Right cardiac atrium (tissue), 5 donors: Measurements from ENCODE around the gene MEIS2. TPM values are rescaled to one million over a fixed set of nuclear protein-coding genes. Genes with fewer than 3 reads are reported as not detected.

Experiments used
- ATAC-seq, 2 donors: fragments of 200-7000 bp; cut with Tn5 transposase; one replicate each; pipeline versions ENCODE4 v1.8.0 to v1.9.1; 2020; ENCODE audit warnings: moderate library complexity in 2 of 2, mild to moderate bottlenecking in 1 of 2
- DNase-seq, 3 donors: peaks; one replicate each; pipeline ENCODE4 v3.0.0-alpha.2; 2020
- H3K27ac ChIP-seq: one replicate; pipeline ENCODE4 v1.5.1; 2013; ENCODE audit warnings: mild to moderate bottlenecking, low read length, control low read depth, moderate library complexity
- H3K27me3 ChIP-seq: one replicate; pipeline ENCODE4 v1.6.1; 2013; ENCODE audit not compliant: control insufficient read depth, insufficient read depth
- H3K4me1 ChIP-seq: one replicate; pipeline ENCODE4 v1.6.1; 2013; ENCODE audit warnings: low read length; ENCODE audit not compliant: control insufficient read depth, insufficient read depth
- H3K4me3 ChIP-seq: one replicate; pipeline ENCODE4 v1.5.1; 2013; ENCODE audit warnings: low read length, control low read depth
- H3K9me3 ChIP-seq: one replicate; pipeline ENCODE4 v1.6.1; 2013; ENCODE audit warnings: low read length; ENCODE audit not compliant: control insufficient read depth
- WGBS: extraction: QIAGEN DNeasy Blood & Tissue Kit; methylation state at CpG from one replicate; pipeline ENCODE4 v1.1.7; 2013; 5-methylcytosine and 5-hydroxymethylcytosine counted together
- intact Hi-C, 4 donors: fragments of 100-400 bp; cut with DNase I; formaldehyde crosslinking; loops; one replicate each; pipeline versions ENCODE4 v1.11.0 to v1.14.0; 2022 to 2023
- polyA plus RNA-seq: library from polyadenylated mRNA; stranded (reverse); fragments of 200-250 nt; gene quantifications from one replicate; pipeline ENCODE4 v1.2.3, GENCODE V29; 2013
- total RNA-seq, 4 donors: library from RNA; stranded (reverse); fragmentation: NEBNext Ultra II Directional; extraction: Animal tissue kit (Norgen Biotek cat#: 25700); gene quantifications; one replicate each; pipeline ENCODE4 v1.2.1, GENCODE V29; 2021
- donor health status: healthy with polysubstance abuse.
- donor health status: DM: no; HTN: yes; CAD: no.
- donor health status: DM: no; HTN: no; CAD: no.
- donor health status: DM: no; HTN: yes; CAD: no; lungs with severe emphysema.
- donor health status: DM: yes; HTN: yes; CAD: no.

Gene MEIS2
- total and polyA plus RNA-seq, 5 donors = 14.8 to 33.4 (median 29.6) TPM

- Histone ChIP-seq H3K9me3 (no peaks in the 10 kb centered on the region), H3K27ac (peak overlapping the region; percentile 87), H3K4me1 (no peaks in the 10 kb centered on the region), H3K27me3 (no peaks in the 10 kb centered on the region), H3K4me3 (peak overlapping the region; percentile 39)
- intact Hi-C loops = loop anchor here in 2 of 4 donors (10.0 kb wide), 2 partner anchors 75 to 95 kb away; no protein-coding TSS in a partner anchor
- DNase-seq = no peak
- ATAC-seq = peak; percentile 60
- 26% methylated on average over 18 of the region's 18 CpGs for WGBS
Measured at GRCh38 chr15:37019479-37020433, 80.6 kb downstream of the MEIS2 start.

DNA sequence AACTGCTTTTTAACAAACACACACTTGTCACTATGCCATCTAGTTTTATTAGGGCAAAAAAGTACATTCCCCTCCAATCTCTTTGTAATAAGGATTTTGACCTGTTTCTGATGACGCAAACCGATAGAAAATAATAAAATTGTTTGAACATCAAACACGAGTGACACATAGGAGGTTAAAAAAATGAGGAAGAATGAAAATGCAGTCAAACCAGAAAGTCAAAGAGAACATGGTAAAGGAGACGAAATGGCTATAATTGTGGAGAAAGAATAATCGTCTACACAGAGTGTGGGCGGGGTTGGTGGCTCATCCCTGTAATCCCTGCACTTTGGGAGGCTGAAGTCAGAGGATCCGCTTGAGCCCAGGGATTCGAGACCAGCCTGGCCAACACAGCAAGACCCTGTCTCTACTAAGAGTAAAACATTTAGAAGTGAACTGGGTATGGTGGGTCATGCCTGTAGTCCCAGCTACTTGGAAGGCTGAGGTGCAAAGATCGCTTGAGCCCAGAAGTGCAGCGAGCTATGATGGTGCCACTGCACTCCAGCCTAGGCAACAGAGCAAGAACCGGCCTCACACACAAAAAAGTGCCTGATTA is 83.2 kb downstream of the MEIS2 start:
- H3K4me1 ChIP-seq = no peaks in the 10 kb centered on the region
- H3K27me3 ChIP-seq = no peaks in the 10 kb centered on the region
- intact Hi-C loops = loop anchor here in 1 of 4 donors (10.0 kb wide), 1 partner anchor 78 kb away; no protein-coding TSS in a partner anchor
- WGBS = 91% methylated on average over 11 of the region's 11 CpGs
- ATAC-seq = no peak
- no peak for DNase-seq
- no peaks in the 10 kb centered on the region for H3K9me3 ChIP-seq
- no peak overlapping the region for H3K4me3 ChIP-seq
- H3K27ac ChIP-seq = no peak overlapping the region

DNA sequence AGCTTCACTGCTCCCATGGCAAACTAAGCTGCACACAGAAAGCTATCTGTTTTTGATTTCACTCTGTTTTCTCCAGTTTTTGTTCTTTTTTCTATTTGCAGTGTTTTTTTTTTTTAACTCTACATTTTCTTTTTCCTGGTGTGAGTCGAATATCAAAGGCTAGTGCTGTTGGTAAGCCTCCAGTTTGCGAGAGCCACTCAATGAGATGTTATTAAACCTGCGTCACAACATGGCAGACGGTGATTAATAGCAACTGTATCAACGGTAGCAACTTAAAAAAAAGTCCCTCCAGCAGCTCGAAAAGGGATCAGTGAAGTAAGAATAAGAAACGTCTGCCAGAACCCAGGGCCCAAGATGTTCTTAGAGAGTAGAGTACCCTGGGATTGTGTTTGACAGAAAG is 84.1 kb downstream of the MEIS2 start:
- DNase-seq = peak in 1 of 3 donors; percentile 36
- H3K27ac ChIP-seq = peak overlapping the region; percentile 8
- 38% methylated on average over 7 of the region's 7 CpGs for WGBS
- H3K4me3 ChIP-seq = no peak overlapping the region
- intact Hi-C loops = loop anchor here in 1 of 4 donors (10.0 kb wide), 1 partner anchor 79 kb away; no protein-coding TSS in a partner anchor
- H3K27me3 ChIP-seq = no peaks in the 10 kb centered on the region
- peak; percentile 42 to 57 for ATAC-seq
- no peaks in the 10 kb centered on the region for H3K4me1 ChIP-seq
- no peaks in the 10 kb centered on the region for H3K9me3 ChIP-seq

- intact Hi-C loops = loop anchor here in 1 of 4 donors (10.0 kb wide), 1 partner anchor 79 kb away; no protein-coding TSS in a partner anchor
- ATAC-seq (peak; percentile 9 to 27), DNase-seq (no peak)
- no peaks in the 10 kb centered on the region for H3K27me3 ChIP-seq
- H3K4me3 ChIP-seq = no peak overlapping the region
- WGBS = 32% methylated on average over 4 of the region's 4 CpGs
- no peaks in the 10 kb centered on the region for H3K9me3 ChIP-seq
- H3K4me1 ChIP-seq = no peaks in the 10 kb centered on the region
- H3K27ac ChIP-seq = peak overlapping the region; percentile 53
Measured at GRCh38 chr15:37015451-37015850, 84.9 kb downstream of the MEIS2 start.

- WGBS = 61% methylated on average over 9 of the region's 9 CpGs
- H3K27ac ChIP-seq = peak overlapping the region; percentile 21
- H3K4me1 ChIP-seq = no peaks in the 10 kb centered on the region
- no peaks in the 10 kb centered on the region for H3K27me3 ChIP-seq
- intact Hi-C loops = loop anchor here in 1 of 4 donors (10.0 kb wide), 1 partner anchor 80 kb away; no protein-coding TSS in a partner anchor
- H3K9me3 ChIP-seq = no peaks in the 10 kb centered on the region
- ATAC-seq (peak; percentile 72 to 81), DNase-seq (peak in 2 of 3 donors; percentile 56 to 61)
- no peak overlapping the region for H3K4me3 ChIP-seq
Measured at GRCh38 chr15:37015035-37015434, 85.3 kb downstream of the MEIS2 start.

DNA sequence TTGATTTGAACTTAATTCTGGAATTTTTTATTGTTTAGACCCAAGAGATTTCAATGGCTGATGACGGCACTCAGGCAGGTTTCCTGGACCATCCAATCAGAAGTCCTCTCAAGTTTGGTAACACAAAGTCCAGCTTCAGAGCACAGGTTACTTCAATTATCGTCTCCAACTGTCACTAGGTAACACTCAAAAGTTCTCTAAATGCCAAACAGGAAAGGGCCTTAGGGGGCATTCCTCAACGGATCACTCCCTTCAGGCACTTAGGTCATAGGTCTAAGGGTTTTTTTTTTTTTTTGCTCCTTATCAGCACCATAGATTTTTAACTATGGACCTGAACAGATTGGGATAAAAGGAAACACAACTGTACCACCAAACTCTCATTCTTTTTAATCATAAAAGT is 85.8 kb downstream of the MEIS2 start:
- Histone ChIP-seq H3K27ac (peak overlapping the region; percentile 43), H3K27me3 (no peaks in the 10 kb centered on the region), H3K4me1 (no peaks in the 10 kb centered on the region), H3K4me3 (no peak overlapping the region), H3K9me3 (no peaks in the 10 kb centered on the region)
- intact Hi-C loops = loop anchor here in 1 of 4 donors (10.0 kb wide), 1 partner anchor 80 kb away; no protein-coding TSS in a partner anchor
- WGBS = 54% methylated on average over 3 of the region's 3 CpGs
- ATAC-seq (no peak), DNase-seq (no peak)

DNA sequence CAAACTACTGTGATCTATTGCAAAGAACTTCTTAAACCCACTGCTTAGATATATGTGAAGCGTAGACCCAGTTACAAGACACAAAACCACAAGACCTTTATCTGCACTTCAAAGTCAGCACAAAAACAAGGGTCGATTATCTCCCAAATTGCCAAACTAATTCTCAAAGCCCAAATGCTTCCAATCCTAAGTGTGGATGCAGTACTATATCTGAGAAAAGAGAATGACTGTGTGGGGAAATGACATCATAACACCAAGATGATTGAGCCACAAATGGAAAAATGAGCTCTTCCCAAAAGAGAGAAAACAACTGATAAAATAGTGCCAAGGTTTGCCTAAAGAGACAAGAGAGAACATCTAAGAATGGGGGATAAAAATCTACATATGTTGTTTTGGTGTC is 86.2 kb downstream of the MEIS2 start:
- H3K9me3 ChIP-seq = no peaks in the 10 kb centered on the region
- H3K4me3 ChIP-seq = no peak overlapping the region
- ATAC-seq (no peak), DNase-seq (no peak)
- no peaks in the 10 kb centered on the region for H3K27me3 ChIP-seq
- no peak overlapping the region for H3K27ac ChIP-seq
- intact Hi-C loops = loop anchor here in 1 of 4 donors (10.0 kb wide), 1 partner anchor 81 kb away; no protein-coding TSS in a partner anchor
- WGBS = 49% methylated on average over 2 of the region's 2 CpGs
- no peaks in the 10 kb centered on the region for H3K4me1 ChIP-seq

GRCh38 chr15:37010595-37010994 is 89.8 kb downstream of the MEIS2 start:
- no peak for ATAC-seq
- H3K27me3 ChIP-seq = no peaks in the 10 kb centered on the region
- no peaks in the 10 kb centered on the region for H3K9me3 ChIP-seq
- no peak overlapping the region for H3K27ac ChIP-seq
- DNase-seq = no peak
- H3K4me3 ChIP-seq = no peak overlapping the region
- WGBS = 94% methylated on average over 7 of the region's 7 CpGs
- peaks cover 1% of the 10 kb centered on the region for H3K4me1 ChIP-seq
- intact Hi-C loops = loop anchor here in 1 of 4 donors (10.0 kb wide), 1 partner anchor 84 kb away; no protein-coding TSS in a partner anchor

DNA sequence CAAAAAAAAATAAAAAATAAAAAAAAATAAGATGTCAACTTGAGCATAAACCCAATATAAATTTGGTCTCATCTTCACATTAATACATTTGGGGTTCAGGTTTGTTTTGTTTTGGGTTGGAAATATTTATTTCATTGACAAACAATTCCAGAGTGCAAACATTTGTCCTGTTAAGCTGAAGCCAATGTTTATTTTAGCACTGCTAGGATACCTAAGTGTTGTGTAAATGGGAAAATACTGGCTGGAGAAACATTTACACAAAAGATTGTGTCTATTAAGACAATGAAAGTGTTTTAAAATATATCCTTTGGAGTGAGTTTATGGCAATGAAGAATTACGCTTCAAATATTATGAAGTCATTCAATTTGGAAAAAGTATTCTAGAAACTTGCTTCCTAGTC is 91.1 kb downstream of the MEIS2 start:
- 80% methylated on average over 1 of the region's 1 CpG for WGBS
- H3K9me3 ChIP-seq = no peaks in the 10 kb centered on the region
- ATAC-seq (no peak), DNase-seq (no peak)
- no peaks in the 10 kb centered on the region for H3K27me3 ChIP-seq
- no peak overlapping the region for H3K4me3 ChIP-seq
- intact Hi-C loops = no loop called here
- H3K4me1 ChIP-seq = peaks cover 1% of the 10 kb centered on the region
- H3K27ac ChIP-seq = no peak overlapping the region

DNA sequence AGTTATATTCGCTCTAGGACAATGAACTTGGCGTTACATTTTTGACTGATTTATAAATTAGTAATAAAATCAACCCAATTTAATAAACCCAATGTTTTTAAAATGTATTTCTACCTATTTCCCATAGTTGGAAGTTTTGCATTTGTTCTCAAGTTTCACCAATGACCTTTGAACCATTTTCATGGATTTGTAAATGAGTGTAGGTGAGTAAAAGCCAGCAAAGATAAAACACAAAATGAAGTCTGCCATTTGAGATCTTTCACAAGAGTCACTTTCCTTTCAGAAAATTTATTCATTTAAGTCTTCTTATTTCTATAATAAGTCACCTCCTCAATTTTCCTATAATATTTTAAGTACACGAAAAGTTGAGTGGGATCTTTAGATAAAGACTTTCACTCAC is 92.1 kb downstream of the MEIS2 start:
- H3K4me1 ChIP-seq = peaks cover 1% of the 10 kb centered on the region
- ATAC-seq = no peak
- H3K9me3 ChIP-seq = no peaks in the 10 kb centered on the region
- no peak for DNase-seq
- H3K27me3 ChIP-seq = no peaks in the 10 kb centered on the region
- H3K4me3 ChIP-seq = no peak overlapping the region
- H3K27ac ChIP-seq = no peak overlapping the region
- intact Hi-C loops = no loop called here
- WGBS = 71% methylated on average over 3 of the region's 3 CpGs

GRCh38 chr15:37007301-37007700 is 93.0 kb downstream of the MEIS2 start:
- 95% methylated on average over 2 of the region's 2 CpGs for WGBS
- H3K4me1 ChIP-seq = peaks cover 1% of the 10 kb centered on the region
- ATAC-seq (peak in 1 of 2 donors; percentile 30), DNase-seq (no peak)
- no peak overlapping the region for H3K4me3 ChIP-seq
- H3K9me3 ChIP-seq = no peaks in the 10 kb centered on the region
- intact Hi-C loops = no loop called here
- H3K27ac ChIP-seq = no peak overlapping the region
- no peaks in the 10 kb centered on the region for H3K27me3 ChIP-seq
